Prostate gland (tissue), 2 donors: ENCODE results near the gene PLA2G3.

Experiments
- POLR2A ChIP-seq: fragments of 450-650 bp; IDR thresholded peaks from one replicate; pipeline ENCODE4 v1.6.1; 2016; ENCODE audit warnings: antibody characterized with exemption, mild to moderate bottlenecking
- POLR2AphosphoS5 ChIP-seq: sonication (generic); formaldehyde crosslinking; IDR thresholded peaks from one replicate; pipeline ENCODE4 v1.6.1; 2017; ENCODE audit warnings: antibody characterized with exemption
- TF ChIP-seq, protein P1 (sequence below), 4 experiments: fragments of 200-600 bp in 2 of 4; fragments of 450-650 bp in 2 of 4; sonication (generic) in 2 of 4; IDR thresholded peaks; 1 replicate in 3 of 4; 2 replicates in 1 of 4; pipeline ENCODE4 v1.5.1; 2016 to 2019; ENCODE audit warnings: antibody characterized with exemption in 4 of 4, mild to moderate bottlenecking in 2 of 4, moderate library complexity in 2 of 4

DNA sequence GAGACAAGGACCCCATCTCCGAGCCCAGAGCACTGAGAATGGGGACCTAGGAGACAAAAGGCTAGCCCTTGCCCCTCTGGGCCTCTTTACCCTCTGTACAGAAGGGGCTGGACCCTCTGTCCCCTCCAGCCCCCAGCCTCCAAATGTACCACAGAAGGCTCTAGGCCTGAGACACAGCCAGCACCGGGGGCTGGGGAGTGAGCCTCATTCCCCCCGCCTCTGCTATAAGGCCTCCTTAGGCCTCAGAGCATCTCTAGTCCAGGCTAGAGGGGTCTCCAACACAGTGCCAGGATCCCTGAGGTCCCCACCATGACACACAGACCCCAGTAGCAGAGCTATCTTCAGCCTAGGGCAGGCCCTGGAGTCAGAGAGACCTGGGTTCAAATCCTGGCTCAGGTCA is 54.4 kb downstream of the PLA2G3 start:
- TF ChIP-seq POLR2AphosphoS5 = no peak
- TF ChIP-seq, protein P1, sequence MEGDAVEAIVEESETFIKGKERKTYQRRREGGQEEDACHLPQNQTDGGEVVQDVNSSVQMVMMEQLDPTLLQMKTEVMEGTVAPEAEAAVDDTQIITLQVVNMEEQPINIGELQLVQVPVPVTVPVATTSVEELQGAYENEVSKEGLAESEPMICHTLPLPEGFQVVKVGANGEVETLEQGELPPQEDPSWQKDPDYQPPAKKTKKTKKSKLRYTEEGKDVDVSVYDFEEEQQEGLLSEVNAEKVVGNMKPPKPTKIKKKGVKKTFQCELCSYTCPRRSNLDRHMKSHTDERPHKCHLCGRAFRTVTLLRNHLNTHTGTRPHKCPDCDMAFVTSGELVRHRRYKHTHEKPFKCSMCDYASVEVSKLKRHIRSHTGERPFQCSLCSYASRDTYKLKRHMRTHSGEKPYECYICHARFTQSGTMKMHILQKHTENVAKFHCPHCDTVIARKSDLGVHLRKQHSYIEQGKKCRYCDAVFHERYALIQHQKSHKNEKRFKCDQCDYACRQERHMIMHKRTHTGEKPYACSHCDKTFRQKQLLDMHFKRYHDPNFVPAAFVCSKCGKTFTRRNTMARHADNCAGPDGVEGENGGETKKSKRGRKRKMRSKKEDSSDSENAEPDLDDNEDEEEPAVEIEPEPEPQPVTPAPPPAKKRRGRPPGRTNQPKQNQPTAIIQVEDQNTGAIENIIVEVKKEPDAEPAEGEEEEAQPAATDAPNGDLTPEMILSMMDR (IDR thresholded peaks at IDR 0.05) = no peak
- TF ChIP-seq POLR2A = no peak
